ENCODE measurements around the gene KIF5A. TPM values are rescaled to one million over a fixed set of nuclear protein-coding genes. Genes with fewer than 3 reads are reported as not detected.
A peak's percentile ranks its signal among the peaks of the same experiment; 100 is the strongest.

Gene KIF5A
- total and polyA plus RNA-seq, 2 of the 13 experiments (the other 11 are each of a cell fraction or from before 2014, with no cell fraction given) = 1.6 to 11.9 TPM

DNA sequence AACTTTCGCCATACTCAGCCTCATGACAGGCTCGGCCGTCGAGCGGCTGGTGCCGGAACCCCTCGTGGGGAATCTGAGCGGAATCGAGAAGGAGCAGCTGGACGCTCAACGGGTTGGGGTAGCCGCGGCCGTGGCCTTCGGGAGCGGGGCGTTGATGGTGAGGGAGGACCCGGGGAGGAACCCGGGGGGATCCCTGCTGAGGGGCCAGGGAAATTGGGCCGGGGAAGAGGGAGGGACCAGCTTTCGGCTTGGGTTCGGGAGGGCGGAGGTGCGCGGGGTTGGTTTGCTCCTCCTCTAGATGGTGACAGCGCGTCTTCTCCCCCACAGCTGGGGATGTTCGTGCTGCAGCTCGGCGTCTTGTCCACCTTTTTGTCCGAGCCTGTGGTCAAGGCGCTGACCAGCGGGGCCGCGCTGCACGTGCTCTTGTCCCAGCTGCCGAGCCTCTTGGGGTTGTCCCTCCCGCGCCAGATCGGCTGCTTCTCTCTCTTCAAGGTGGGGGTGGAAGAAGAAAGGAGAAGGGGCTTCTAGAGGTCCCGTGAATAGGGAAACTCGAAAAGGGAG is 71.2 kb downstream of the KIF5A start:
- Histone ChIP-seq H3K9me3 (ENCODE audit: low read length) (no peaks in the 10 kb centered on the region), H3K36me3 (replicated peaks in 1 of 2; ENCODE audit: control insufficient read depth in 1 of 2, insufficient read depth in 2 of 2, low read length in 2 of 2) (no peaks in the 10 kb centered on the region), H3K9ac (ENCODE audit: insufficient read depth, low read depth, low read length) (no peak overlapping the region), H3K4me3 (replicated peaks in 1 of 3; ENCODE audit: insufficient read depth in 1 of 3, low read depth in 2 of 3, low read length in 3 of 3) (peak overlapping the region; percentile 31 to 70 (median 37)), H3K27ac (ENCODE audit: extremely low read length, insufficient read depth, low read length) (no peak overlapping the region), H3K27me3 (ENCODE audit: control insufficient read depth in 1 of 2, insufficient read depth in 2 of 2, low read length in 2 of 2) (peaks cover 16 to 50% of the 10 kb centered on the region in 2 experiments), H3K79me2 (ENCODE audit: insufficient read depth, low read length) (no peaks in the 10 kb centered on the region), H4K20me1 (ENCODE audit: insufficient read depth, low read length) (no peaks in the 10 kb centered on the region), H3K4me2 (ENCODE audit: low read depth, low read length) (peak overlapping the region; percentile 85), H3K4me1 (ENCODE audit: insufficient read depth, low read length) (peaks cover 42% of the 10 kb centered on the region), H2AFZ (ENCODE audit: low read length) (no peak overlapping the region)
- in situ Hi-C loops (cut with HindIII; ENCODE audit: extremely low pct_ligation_motif_present, low pct_unique_long_range_greater_than_20kb) (loop anchor here (5.0 kb wide), 1 partner anchor 39 kb away; no protein-coding TSS in a partner anchor), intact Hi-C loops (cut with micrococcal nuclease; ENCODE audit: unreplicated experiment) (loop anchor here (1.0 to 5.0 kb wide), 2 partner anchors 38 to 99 kb away; partner anchors contain the start of genes DDIT3 and MBD6)
- FAIRE-seq = no peak
- WGBS (ENCODE audit: low lambda C conversion rate) = 6% methylated on average over 29 of the region's 42 CpGs
- ChIA-PET CTCF (ENCODE audit: low intra/inter-chr PET ratio, low total read pairs) (interaction anchor here (1.5 to 4.2 kb wide), 2 partner anchors 37 to 41 kb away, joined by 4 to 53 read pairs; no protein-coding TSS in a partner anchor), POLR2A (interaction anchor here (0.6 to 2.7 kb wide), 4 partner anchors 10 to 101 kb away, joined by 3 to 19 read pairs (median 11); partner anchors contain the start of genes ARHGEF25 and DDIT3)
- no peak for DNase-seq (ENCODE audit: low spot score)
- ATAC-seq = peak; percentile 13
- BruUV-seq (replicated peaks) = no TSS peak
- TF ChIP-seq NFKBIZ (CRISPR knock-in tag; IDR thresholded peaks at IDR 0.05) = no peak
- 0 out of 2 replicates have a peak, but pooled peaks have one; percentile 20 for TF ChIP-seq HBP1 (CRISPR knock-in tag; IDR thresholded peaks at IDR 0.05; ENCODE audit: low read depth)
- TF ChIP-seq ZNF577 (CRISPR knock-in tag; IDR thresholded peaks at IDR 0.05; ENCODE audit: borderline replicate concordance, low read depth) = no peak
- no peak for TF ChIP-seq NCOA5 (CRISPR knock-in tag; IDR thresholded peaks at IDR 0.05)
- no peak for TF ChIP-seq STAT6 (CRISPR knock-in tag; IDR thresholded peaks at IDR 0.05; ENCODE audit: borderline replicate concordance)
- no peak for TF ChIP-seq SRY (CRISPR knock-in tag; IDR thresholded peaks at IDR 0.05)
- peak; percentile 26; the same call in 1 of the 2 replicates for TF ChIP-seq MAX (IDR thresholded peaks at IDR 0.05)
- no peak for TF ChIP-seq HDAC1 (CRISPR knock-in tag; IDR thresholded peaks at IDR 0.05)
- TF ChIP-seq TBX2 (CRISPR knock-in tag; IDR thresholded peaks at IDR 0.05; ENCODE audit: borderline replicate concordance) = 0 out of 2 replicates have a peak, but pooled peaks have one; percentile 35
- TF ChIP-seq ZNF234 (CRISPR knock-in tag; conservative IDR thresholded peaks at IDR 0.05) = no peak
- TF ChIP-seq ZEB1 (IDR thresholded peaks at IDR 0.05; ENCODE audit: insufficient replicate concordance, low read depth) = no peak
- TF ChIP-seq, protein P1, sequence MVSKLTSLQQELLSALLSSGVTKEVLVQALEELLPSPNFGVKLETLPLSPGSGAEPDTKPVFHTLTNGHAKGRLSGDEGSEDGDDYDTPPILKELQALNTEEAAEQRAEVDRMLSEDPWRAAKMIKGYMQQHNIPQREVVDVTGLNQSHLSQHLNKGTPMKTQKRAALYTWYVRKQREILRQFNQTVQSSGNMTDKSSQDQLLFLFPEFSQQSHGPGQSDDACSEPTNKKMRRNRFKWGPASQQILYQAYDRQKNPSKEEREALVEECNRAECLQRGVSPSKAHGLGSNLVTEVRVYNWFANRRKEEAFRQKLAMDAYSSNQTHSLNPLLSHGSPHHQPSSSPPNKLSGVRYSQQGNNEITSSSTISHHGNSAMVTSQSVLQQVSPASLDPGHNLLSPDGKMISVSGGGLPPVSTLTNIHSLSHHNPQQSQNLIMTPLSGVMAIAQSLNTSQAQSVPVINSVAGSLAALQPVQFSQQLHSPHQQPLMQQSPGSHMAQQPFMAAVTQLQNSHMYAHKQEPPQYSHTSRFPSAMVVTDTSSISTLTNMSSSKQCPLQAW (CRISPR knock-in tag; IDR thresholded peaks at IDR 0.05) = no peak
- no peak for TF ChIP-seq IKZF4 (CRISPR knock-in tag; IDR thresholded peaks at IDR 0.05; ENCODE audit: borderline replicate concordance, low read depth, not compliant biosample characterization)
- no peak for TF ChIP-seq ZNF557 (CRISPR knock-in tag; IDR thresholded peaks at IDR 0.05)
- TF ChIP-seq ZNF446 (CRISPR knock-in tag; IDR thresholded peaks at IDR 0.05) = no peak
